SU-DHL-6 (cell line): Measurements from ENCODE around the gene CGB1.

Source experiments
- H2AFZ ChIP-seq: fragments of 200-600 bp; sonication (generic); 2 replicates; pipeline ENCODE4 v1.6.1; 2014; ENCODE audit warnings: low read depth, mild to moderate bottlenecking, moderate library complexity, mixed read lengths, antibody characterized with exemption, low read length; ENCODE audit not compliant: severe bottlenecking
- H3F3A ChIP-seq: fragments of 200-600 bp; shearing (Covaris generic); 2 replicates; pipeline ENCODE4 v1.6.0; 2016; ENCODE audit warnings: antibody characterized with exemption, mild to moderate bottlenecking; ENCODE audit not compliant: insufficient read depth
- H3K27ac ChIP-seq: fragments of 200-600 bp; sonication (generic); 2 replicates; pipeline ENCODE4 v1.5.1; 2016; ENCODE audit warnings: low read depth, mild to moderate bottlenecking, low read length, moderate library complexity, mixed read lengths
- H3K27me3 ChIP-seq: fragments of 200-600 bp; sonication (generic), shearing (Covaris generic); 2 replicates; pipeline ENCODE4 v1.6.0; 2014; ENCODE audit warnings: mild to moderate bottlenecking, low read length
- H3K36me3 ChIP-seq: fragments of 200-600 bp; sonication (generic); 2 replicates; pipeline ENCODE4 v1.6.1; 2014; ENCODE audit warnings: mild to moderate bottlenecking, low read length, mixed read lengths
- H3K4me2 ChIP-seq: fragments of 300-600, 200-600 bp; shearing (Covaris generic), sonication (generic); 2 replicates; pipeline ENCODE4 v1.6.0; 2014; ENCODE audit warnings: low read length, low read depth, mild to moderate bottlenecking; ENCODE audit not compliant: poor library complexity, severe bottlenecking
- H3K4me3 ChIP-seq: fragments of 200-600 bp; sonication (generic); 2 replicates; pipeline ENCODE4 v1.5.1; 2014; ENCODE audit warnings: antibody characterized with exemption, low read length, mild to moderate bottlenecking, mixed read lengths; ENCODE audit not compliant: insufficient read depth, poor library complexity, severe bottlenecking
- H3K79me2 ChIP-seq: fragments of 200-600 bp; sonication (generic); 2 replicates; pipeline ENCODE4 v1.6.1; 2014; ENCODE audit warnings: mild to moderate bottlenecking, low read length, moderate library complexity; ENCODE audit not compliant: insufficient read depth
- H3K9ac ChIP-seq: fragments of 200-600 bp; sonication (generic); 2 replicates; pipeline ENCODE4 v1.7.0; 2014; ENCODE audit warnings: mild to moderate bottlenecking, low read length
- H3K9me2 ChIP-seq: fragments of 200-600 bp; sonication (generic); replicated peaks from 2 replicates; pipeline ENCODE4 v1.6.1; 2014; ENCODE audit warnings: low read length; ENCODE audit not compliant: insufficient read depth
- H3K9me3 ChIP-seq: fragments of 200-600 bp; sonication (generic); 2 replicates; pipeline ENCODE4 v1.6.1; 2014; ENCODE audit warnings: low read length, mixed read lengths; ENCODE audit not compliant: insufficient read depth
- H4K20me1 ChIP-seq: fragments of 200-600 bp; sonication (generic); 2 replicates; pipeline ENCODE4 v1.6.1; 2014; ENCODE audit warnings: low read depth, mild to moderate bottlenecking, antibody characterized with exemption, low read length, moderate library complexity, mixed read lengths
- EZH2phosphoT487 ChIP-seq: fragments of 200-600 bp; sonication (generic), shearing (Covaris generic); conservative IDR thresholded peaks from 2 replicates; pipeline ENCODE4 v1.6.1; 2018; ENCODE audit warnings: mild to moderate bottlenecking, antibody characterized with exemption, low read length, moderate library complexity, mixed read lengths
- TF ChIP-seq, protein P1 (sequence below): fragments of 200-600 bp; sonication (generic); IDR thresholded peaks from one replicate; pipeline ENCODE4 v1.5.1; 2017; ENCODE audit warnings: antibody characterized with exemption, mild to moderate bottlenecking, low read length, moderate library complexity; ENCODE audit not compliant: insufficient read depth, poor library complexity, severe bottlenecking

Gene CGB1

DNA sequence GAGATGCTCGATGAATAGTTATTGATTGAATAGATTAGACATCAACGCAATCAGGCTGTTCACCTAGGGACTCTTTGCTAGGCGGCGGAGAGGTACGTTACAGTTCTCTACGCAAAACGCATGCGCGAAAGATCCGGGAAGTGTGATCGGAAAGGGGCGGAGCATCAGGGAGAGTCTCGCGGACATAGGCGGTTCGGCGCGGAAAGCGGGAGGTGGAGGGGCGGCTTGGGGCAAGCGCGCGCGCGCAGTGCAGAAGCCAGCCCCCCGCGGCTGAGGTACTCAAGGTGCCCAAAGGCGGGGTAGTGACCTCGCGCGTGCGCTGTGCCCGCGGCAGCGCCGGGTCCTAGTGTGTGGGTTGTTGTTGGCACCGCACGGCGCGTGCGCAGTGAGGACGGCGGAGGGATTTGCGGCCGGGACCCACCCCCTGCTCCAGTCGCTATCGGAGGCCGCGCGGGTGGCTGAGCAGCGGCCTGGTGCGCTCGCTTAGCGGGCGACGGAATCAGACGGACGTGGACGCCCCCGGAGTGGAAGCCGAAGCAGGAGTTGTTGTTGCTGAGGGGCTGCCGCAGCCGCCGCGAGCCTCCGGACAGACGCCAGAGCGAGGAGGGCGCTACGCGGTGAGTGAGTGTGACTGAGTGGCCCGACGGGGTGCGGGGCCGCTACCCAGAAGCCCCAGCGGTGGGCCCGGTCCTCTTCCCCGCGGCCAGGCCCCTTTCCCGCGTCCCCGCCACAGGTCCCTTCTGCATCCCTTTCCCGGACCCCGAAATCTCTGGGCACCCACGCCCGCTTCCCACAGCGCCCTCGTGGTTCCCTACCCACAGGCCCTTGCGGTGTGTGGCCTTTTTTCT lies 48.5 kb upstream of the CGB1 start, which contains the start of gene SNRNP70:
Gene SNRNP70 (plus strand): TSS at position 432 of the 848 bp plus-strand sequence. CDS start 964 bp downstream, outside the sequence.
- Histone ChIP-seq H3K9me2 (no peaks in the 10 kb centered on the region), H4K20me1 (peaks cover 27% of the 10 kb centered on the region), H3K9me3 (no peaks in the 10 kb centered on the region), H3F3A (no peaks in the 10 kb centered on the region), H3K27ac (peak within 1 kb of the TSS; percentile 62), H2AFZ (peak within 1 kb of the TSS; percentile 78), H3K9ac (peak within 1 kb of the TSS; percentile 79), H3K36me3 (peaks cover 23% of the 10 kb centered on the region), H3K79me2 (peaks cover 50% of the 10 kb centered on the region), H3K27me3 (no peaks in the 10 kb centered on the region), H3K4me2 (peak within 1 kb of the TSS; percentile 94), H3K4me3 (peak within 1 kb of the TSS; percentile 95)
- TF ChIP-seq, protein P1, sequence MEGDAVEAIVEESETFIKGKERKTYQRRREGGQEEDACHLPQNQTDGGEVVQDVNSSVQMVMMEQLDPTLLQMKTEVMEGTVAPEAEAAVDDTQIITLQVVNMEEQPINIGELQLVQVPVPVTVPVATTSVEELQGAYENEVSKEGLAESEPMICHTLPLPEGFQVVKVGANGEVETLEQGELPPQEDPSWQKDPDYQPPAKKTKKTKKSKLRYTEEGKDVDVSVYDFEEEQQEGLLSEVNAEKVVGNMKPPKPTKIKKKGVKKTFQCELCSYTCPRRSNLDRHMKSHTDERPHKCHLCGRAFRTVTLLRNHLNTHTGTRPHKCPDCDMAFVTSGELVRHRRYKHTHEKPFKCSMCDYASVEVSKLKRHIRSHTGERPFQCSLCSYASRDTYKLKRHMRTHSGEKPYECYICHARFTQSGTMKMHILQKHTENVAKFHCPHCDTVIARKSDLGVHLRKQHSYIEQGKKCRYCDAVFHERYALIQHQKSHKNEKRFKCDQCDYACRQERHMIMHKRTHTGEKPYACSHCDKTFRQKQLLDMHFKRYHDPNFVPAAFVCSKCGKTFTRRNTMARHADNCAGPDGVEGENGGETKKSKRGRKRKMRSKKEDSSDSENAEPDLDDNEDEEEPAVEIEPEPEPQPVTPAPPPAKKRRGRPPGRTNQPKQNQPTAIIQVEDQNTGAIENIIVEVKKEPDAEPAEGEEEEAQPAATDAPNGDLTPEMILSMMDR = no peak
- TF ChIP-seq EZH2phosphoT487 = no peak

DNA sequence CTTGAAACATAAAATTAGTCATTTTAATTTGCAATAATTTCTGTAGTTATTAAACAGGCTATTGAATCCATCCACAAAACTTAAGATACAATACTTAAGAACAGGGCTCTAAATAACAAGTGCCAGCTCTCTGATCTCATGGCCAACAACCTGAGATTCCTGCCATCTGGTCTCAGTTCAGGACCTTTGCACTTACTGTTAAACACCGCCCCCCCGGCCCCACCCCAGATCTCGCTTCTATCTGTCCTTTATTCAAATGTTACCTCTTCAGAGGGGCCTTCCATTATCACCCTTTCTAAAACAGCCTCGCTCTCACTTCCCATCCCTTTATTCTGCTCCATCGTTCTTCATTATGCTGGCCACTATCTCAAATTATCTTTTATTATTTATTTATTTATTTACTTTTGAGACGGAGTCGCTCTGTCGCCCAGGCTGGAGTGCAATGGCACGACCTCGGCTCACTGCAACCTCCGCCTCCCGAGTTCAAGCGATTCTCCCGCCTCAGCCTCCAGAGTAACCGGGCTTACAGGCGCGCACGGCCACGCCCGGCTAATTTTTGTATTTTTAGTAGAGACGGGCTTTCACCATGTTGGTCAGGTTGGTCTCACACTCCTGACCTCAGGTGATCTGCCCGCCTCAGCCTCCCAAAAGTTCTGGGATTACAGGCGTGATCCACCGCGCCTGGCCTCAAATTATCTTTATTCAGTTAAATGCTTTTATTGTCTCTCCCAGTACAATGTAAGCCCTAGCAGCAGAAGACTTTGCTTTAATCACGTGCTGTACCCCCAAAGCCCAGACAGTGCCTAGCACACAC lies 47.7 kb upstream of the CGB1 start:
- TF ChIP-seq, protein P1 = no peak
- TF ChIP-seq EZH2phosphoT487 = no peak
- Histone ChIP-seq H3K36me3 (peaks cover 23% of the 10 kb centered on the region), H3K79me2 (peaks cover 42% of the 10 kb centered on the region), H3K27me3 (no peaks in the 10 kb centered on the region), H3F3A (no peaks in the 10 kb centered on the region), H3K27ac (peak overlapping the region; percentile 62), H3K4me3 (peak overlapping the region; percentile 49), H2AFZ (peak overlapping the region; percentile 78), H3K4me2 (peak overlapping the region; percentile 94), H3K9ac (peak overlapping the region; percentile 79), H4K20me1 (peaks cover 27% of the 10 kb centered on the region), H3K9me3 (no peaks in the 10 kb centered on the region), H3K9me2 (no peaks in the 10 kb centered on the region)

DNA sequence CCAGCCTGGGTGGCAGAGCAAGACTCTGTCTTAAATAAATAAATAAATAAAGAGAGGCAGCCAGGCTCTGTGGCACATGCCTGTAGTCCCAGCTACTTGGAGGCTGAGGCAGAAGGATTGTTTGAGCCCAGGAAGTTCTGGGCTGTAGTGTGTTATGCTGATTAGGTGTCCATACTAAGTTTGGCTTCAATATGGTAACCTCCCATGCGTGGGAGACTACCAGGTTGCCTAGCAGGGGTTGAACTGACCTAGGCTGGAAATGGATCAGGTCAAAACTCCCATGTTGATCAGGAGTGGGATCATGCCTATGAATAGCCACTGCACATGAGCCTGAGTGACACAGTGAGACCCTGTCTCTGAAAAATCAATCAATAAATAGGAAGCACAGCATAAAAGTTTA lies 44.6 kb upstream of the CGB1 start:
- Histone ChIP-seq H3K36me3 (peaks cover 3% of the 10 kb centered on the region; the same call in 1 of the 2 replicates), H3K4me3 (no peak overlapping the region), H2AFZ (no peak overlapping the region), H3K27ac (no peak overlapping the region), H3K9me2 (no peaks in the 10 kb centered on the region), H3K9me3 (no peaks in the 10 kb centered on the region), H3K9ac (no peak overlapping the region), H3K4me2 (no peak overlapping the region), H3F3A (no peaks in the 10 kb centered on the region), H3K27me3 (no peaks in the 10 kb centered on the region), H3K79me2 (peaks cover 10% of the 10 kb centered on the region), H4K20me1 (peaks cover 5% of the 10 kb centered on the region)
- TF ChIP-seq, protein P1 = no peak
- no peak for TF ChIP-seq EZH2phosphoT487
